Neuronal stem cell (in vitro differentiated cells): Measurements from ENCODE around the gene CCNQ.

Experiments
- DNase-seq: peaks from one replicate; pipeline ENCODE4 v3.0.0-alpha.2; 2013; ENCODE audit warnings: low spot score
- H2AFZ ChIP-seq: one replicate; pipeline ENCODE4 v1.6.1; 2013; ENCODE audit warnings: mild to moderate bottlenecking, low read length, inconsistent platforms
- H2AK5ac ChIP-seq: 2 replicates; pipeline ENCODE4 v1.6.1; 2013; ENCODE audit warnings: low read depth, mild to moderate bottlenecking, inconsistent platforms, low read length, moderate library complexity, mixed read lengths
- H2BK120ac ChIP-seq: 2 replicates; pipeline ENCODE4 v1.6.1; 2013; ENCODE audit warnings: low read depth, mild to moderate bottlenecking, inconsistent platforms, low read length, moderate library complexity, mixed read lengths
- H2BK12ac ChIP-seq: one replicate; pipeline ENCODE4 v1.6.1; 2013; ENCODE audit warnings: low read length, inconsistent platforms
- H2BK15ac ChIP-seq: 2 replicates; pipeline ENCODE4 v1.6.1; 2013; ENCODE audit warnings: mild to moderate bottlenecking, low read length, inconsistent platforms, mixed read lengths
- H2BK5ac ChIP-seq: one replicate; pipeline ENCODE4 v1.6.1; 2013; ENCODE audit warnings: inconsistent platforms, mild to moderate bottlenecking, low read length, moderate library complexity
- H3K14ac ChIP-seq: one replicate; pipeline ENCODE4 v1.6.1; 2013; ENCODE audit warnings: low read length, inconsistent platforms
- H3K18ac ChIP-seq: 2 replicates; pipeline ENCODE4 v1.6.1; 2013; ENCODE audit warnings: low read length, inconsistent platforms
- H3K23ac ChIP-seq: 2 replicates; pipeline ENCODE4 v1.6.1; 2013; ENCODE audit warnings: low read depth, mild to moderate bottlenecking, mixed read lengths, low read length, inconsistent platforms; ENCODE audit not compliant: poor library complexity
- H3K27ac ChIP-seq: replicated peaks from 3 replicates; pipeline ENCODE4 v1.5.1; 2013; ENCODE audit warnings: low read length, inconsistent platforms
- H3K27me3 ChIP-seq, 3 experiments: 2 replicates each; pipeline ENCODE4 v1.6.1; 2013; ENCODE audit warnings: low read length in 3 of 3, mild to moderate bottlenecking in 2 of 3, inconsistent platforms in 1 of 3, low read depth in 1 of 3, mixed read lengths in 1 of 3, moderate library complexity in 1 of 3; ENCODE audit not compliant: control insufficient read depth in 3 of 3, insufficient read depth in 3 of 3
- H3K36me3 ChIP-seq, 2 donors: replicated peaks in 1 of 2; 2 replicates each; pipeline ENCODE4 v1.6.1; 2013; ENCODE audit warnings: low read length in 2 of 2; ENCODE audit not compliant: control insufficient read depth in 2 of 2, insufficient read depth in 2 of 2
- H3K4ac ChIP-seq: 2 replicates; pipeline ENCODE4 v1.6.1; 2013; ENCODE audit warnings: inconsistent platforms, mild to moderate bottlenecking, low read length, moderate library complexity
- H3K4me1 ChIP-seq, 2 donors: 1 replicate in 1 of 2; 2 replicates in 1 of 2; pipeline ENCODE4 v1.6.1; 2013; ENCODE audit warnings: low read length in 2 of 2, low read depth in 1 of 2; ENCODE audit not compliant: control insufficient read depth in 2 of 2, insufficient read depth in 1 of 2
- H3K4me2 ChIP-seq: one replicate; pipeline ENCODE4 v1.6.1; 2013; ENCODE audit warnings: mild to moderate bottlenecking, low read length, inconsistent platforms; ENCODE audit not compliant: insufficient read depth, poor library complexity, severe bottlenecking
- H3K4me3 ChIP-seq, 2 donors: 2 replicates each; pipeline ENCODE4 v1.5.1; 2013; ENCODE audit warnings: low read length in 2 of 2, mild to moderate bottlenecking in 2 of 2, inconsistent platforms in 1 of 2, moderate library complexity in 1 of 2
- H3K79me1 ChIP-seq: one replicate; pipeline ENCODE4 v1.6.1; 2013; ENCODE audit warnings: low read depth, mild to moderate bottlenecking, inconsistent platforms, low read length, moderate library complexity
- H3K9ac ChIP-seq: one replicate; pipeline ENCODE4 v1.6.1; 2013; ENCODE audit warnings: mild to moderate bottlenecking, low read depth, low read length, inconsistent platforms; ENCODE audit not compliant: poor library complexity
- H3K9me3 ChIP-seq, 2 donors: replicated peaks in 1 of 2; 2 replicates each; pipeline versions ENCODE3 to v1.6.1; 2013; ENCODE audit warnings: low read length in 2 of 2, mild to moderate bottlenecking in 2 of 2, inconsistent platforms in 1 of 2, low read depth in 1 of 2, mixed read lengths in 1 of 2, moderate library complexity in 1 of 2; ENCODE audit not compliant: control insufficient read depth in 2 of 2, insufficient read depth in 1 of 2
- H4K8ac ChIP-seq: one replicate; pipeline ENCODE4 v1.6.1; 2013; ENCODE audit warnings: low read depth, mild to moderate bottlenecking, inconsistent platforms, low read length, moderate library complexity
- H4K91ac ChIP-seq: one replicate; pipeline ENCODE4 v1.6.1; 2013; ENCODE audit warnings: low read length, low read depth, mild to moderate bottlenecking, inconsistent platforms; ENCODE audit not compliant: poor library complexity
- WGBS, 2 donors: extraction: QIAGEN DNeasy Blood & Tissue Kit; methylation state at CpG; one replicate each; pipeline ENCODE4 v1.1.7; 2013; ENCODE audit warnings: missing lambda C conversion rate in 2 of 2, mixed read lengths in 1 of 2; ENCODE audit not compliant: insufficient read length in 2 of 2, insufficient replicate concordance in 1 of 2; ENCODE audit errors: extremely low coverage in 2 of 2; 5-methylcytosine and 5-hydroxymethylcytosine counted together

CCNQ gene

GRCh38 chrX:153592966-153593688 lies 5.8 kb downstream of the CCNQ start:
- no peak overlapping the region for H2BK15ac ChIP-seq
- no peak overlapping the region for H3K4me2 ChIP-seq
- H3K27me3 ChIP-seq = peaks cover 0 to 12% (median 0%) of the 10 kb centered on the region in 3 experiments
- H3K4me1 ChIP-seq = no peaks in the 10 kb centered on the region
- no peak overlapping the region for H3K27ac ChIP-seq
- no peak overlapping the region for H2AFZ ChIP-seq
- H3K4me3 ChIP-seq = no peak overlapping the region
- no peak overlapping the region for H4K91ac ChIP-seq
- no peak for DNase-seq
- H3K9ac ChIP-seq = no peak overlapping the region
- H3K79me1 ChIP-seq = peaks cover 6% of the 10 kb centered on the region
- no peak overlapping the region for H3K14ac ChIP-seq
- H3K36me3 ChIP-seq = peaks cover 5 to 38% of the 10 kb centered on the region in 2 donors
- H2BK120ac ChIP-seq = no peak overlapping the region
- no peak overlapping the region for H2BK5ac ChIP-seq
- no peak overlapping the region for H4K8ac ChIP-seq
- H3K23ac ChIP-seq = no peak overlapping the region
- peaks cover 0 to 4% of the 10 kb centered on the region in 2 donors for H3K9me3 ChIP-seq
- no CpG with 5 or more reads among the region's 12 CpGs for WGBS, 2 donors
- no peak overlapping the region for H2BK12ac ChIP-seq
- no peak overlapping the region for H2AK5ac ChIP-seq
- no peak overlapping the region for H3K4ac ChIP-seq
- H3K18ac ChIP-seq = no peak overlapping the region

GRCh38 chrX:153592091-153592833 lies 6.7 kb downstream of the CCNQ start:
- peaks cover 0 to 12% (median 0%) of the 10 kb centered on the region in 3 experiments for H3K27me3 ChIP-seq
- no peaks in the 10 kb centered on the region for H3K4me1 ChIP-seq
- no peak overlapping the region for H2BK5ac ChIP-seq
- no CpG with 5 or more reads among the region's 30 CpGs for WGBS, 2 donors
- H2AK5ac ChIP-seq = no peak overlapping the region
- peaks cover 4% of the 10 kb centered on the region for H3K79me1 ChIP-seq
- peaks cover 5 to 46% of the 10 kb centered on the region in 2 donors for H3K36me3 ChIP-seq
- H4K91ac ChIP-seq = no peak overlapping the region
- no peak overlapping the region for H3K4me2 ChIP-seq
- no peak for DNase-seq
- peaks cover 0 to 4% of the 10 kb centered on the region in 2 donors for H3K9me3 ChIP-seq
- H3K4ac ChIP-seq = no peak overlapping the region
- H3K14ac ChIP-seq = no peak overlapping the region
- no peak overlapping the region for H4K8ac ChIP-seq
- H3K9ac ChIP-seq = no peak overlapping the region
- no peak overlapping the region for H3K4me3 ChIP-seq
- no peak overlapping the region for H2AFZ ChIP-seq
- H2BK120ac ChIP-seq = no peak overlapping the region
- no peak overlapping the region for H2BK12ac ChIP-seq
- H3K18ac ChIP-seq = no peak overlapping the region
- H3K23ac ChIP-seq = no peak overlapping the region
- no peak overlapping the region for H2BK15ac ChIP-seq
- H3K27ac ChIP-seq = no peak overlapping the region

- Histone ChIP-seq H2BK5ac (no peak overlapping the region), H2BK120ac (no peak overlapping the region), H2BK15ac (no peak overlapping the region), H3K9ac (no peak overlapping the region), H3K36me3 (peaks cover 5 to 53% of the 10 kb centered on the region in 2 donors), H2AK5ac (no peak overlapping the region), H4K8ac (no peak overlapping the region), H3K4me2 (no peak overlapping the region), H3K23ac (no peak overlapping the region), H3K9me3 (no peaks in the 10 kb centered on the region), H3K79me1 (peaks cover 2% of the 10 kb centered on the region), H2BK12ac (no peak overlapping the region), H3K18ac (no peak overlapping the region), H3K4ac (no peak overlapping the region), H3K4me3 (no peak overlapping the region), H3K14ac (no peak overlapping the region), H2AFZ (no peak overlapping the region), H3K4me1 (no peaks in the 10 kb centered on the region), H4K91ac (no peak overlapping the region), H3K27ac (no peak overlapping the region), H3K27me3 (peaks cover 0 to 9% (median 0%) of the 10 kb centered on the region in 3 experiments)
- WGBS, 2 donors = no CpG with 5 or more reads among the region's 26 CpGs
- DNase-seq = no peak
Observed at GRCh38 chrX:153590961-153591956, 7.7 kb downstream of the CCNQ start.
